Stimulated activated CD8-positive, alpha-beta memory T cell treated with anti-CD3 and anti-CD28 coated beads, Interleukin-7, amount 100 ng/mL, for 4 hours (primary cell): ENCODE measurements around the gene HPRT1.
"Not testable (repeated sequence)": the region's sequence is repeated elsewhere in the genome, so short reads cannot be mapped to it uniquely, and the experiment has no call there.

Experiments
- DNase-seq, 2 donors: peaks; one replicate each; pipeline ENCODE4 v3.0.0-alpha.2; 2020; ENCODE audit warnings: low read depth in 2 of 2

Gene HPRT1

GRCh38 chrX:134460005-134460861 lies at the start of gene HPRT1:
TSS of gene HPRT1 (plus strand) at chrX:134460165. CDS start at chrX:134460312, 147 bp downstream.
- DNase-seq, result peak; percentile 57 to 75

GRCh38 chrX:134416087-134416486 lies 43.9 kb upstream of the HPRT1 start:
- no peak for DNase-seq

GRCh38 chrX:134418317-134419113 lies 41.5 kb upstream of the HPRT1 start:
- DNase-seq, result no peak

GRCh38 chrX:134419784-134420183 lies 40.2 kb upstream of the HPRT1 start:
- DNase-seq, result no peak

GRCh38 chrX:134423606-134424005 lies 36.4 kb upstream of the HPRT1 start:
- DNase-seq, result no peak

GRCh38 chrX:134426281-134426680 lies 33.7 kb upstream of the HPRT1 start:
- no peak for DNase-seq

GRCh38 chrX:134431894-134432293 lies 28.1 kb upstream of the HPRT1 start:
- no peak for DNase-seq

GRCh38 chrX:134435894-134436293 lies 24.1 kb upstream of the HPRT1 start:
- DNase-seq, result no peak

- DNase-seq, result no peak
Observed at GRCh38 chrX:134443020-134443419, 16.9 kb upstream of the HPRT1 start.

- no peak for DNase-seq
Observed at GRCh38 chrX:134443461-134443860, 16.5 kb upstream of the HPRT1 start.

GRCh38 chrX:134444681-134445080 lies 15.3 kb upstream of the HPRT1 start:
- DNase-seq, result no peak

- DNase-seq, result no peak
Observed at GRCh38 chrX:134452596-134452995, 7.4 kb upstream of the HPRT1 start.

GRCh38 chrX:134453631-134454030 lies 6.3 kb upstream of the HPRT1 start:
- no peak for DNase-seq

- no peak for DNase-seq
Observed at GRCh38 chrX:134454506-134454905, 5.5 kb upstream of the HPRT1 start.

- DNase-seq, result no peak
Observed at GRCh38 chrX:134457708-134458107, 2.3 kb upstream of the HPRT1 start.

- no peak for DNase-seq
Observed at GRCh38 chrX:134459683-134460004, 321 bp upstream of the HPRT1 start.

GRCh38 chrX:134460862-134461220 lies 876 bp downstream of the HPRT1 start:
- DNase-seq, result no peak

- no peak for DNase-seq
Observed at GRCh38 chrX:134461437-134461836, 1.5 kb downstream of the HPRT1 start.

GRCh38 chrX:134462927-134463326 lies 3.0 kb downstream of the HPRT1 start:
- DNase-seq, result no peak

GRCh38 chrX:134464453-134464852 lies 4.5 kb downstream of the HPRT1 start:
- not testable (repeated sequence) for DNase-seq

GRCh38 chrX:134469486-134469885 lies 9.5 kb downstream of the HPRT1 start:
- DNase-seq, result no peak

- DNase-seq, result no peak
Observed at GRCh38 chrX:134470013-134470412, 10.0 kb downstream of the HPRT1 start.

GRCh38 chrX:134472041-134472440 lies 12.1 kb downstream of the HPRT1 start:
- no peak for DNase-seq
